IPS-15b (cell line): ENCODE data around the gene ARHGEF16.

ENCODE experiments used
- H3K27me3 ChIP-seq: one replicate; pipeline ENCODE4 v1.6.1; 2013; ENCODE audit warnings: low read length; ENCODE audit not compliant: control insufficient read depth, insufficient read depth
- H3K36me3 ChIP-seq: one replicate; pipeline ENCODE4 v1.6.1; 2013; ENCODE audit warnings: low read length; ENCODE audit not compliant: control insufficient read depth, insufficient read depth
- H3K4me1 ChIP-seq: one replicate; pipeline ENCODE4 v1.6.1; 2013; ENCODE audit warnings: mild to moderate bottlenecking, low read length; ENCODE audit not compliant: control insufficient read depth, insufficient read depth
- H3K4me3 ChIP-seq: one replicate; pipeline ENCODE4 v1.5.1; 2013; ENCODE audit warnings: low read depth, low read length
- H3K9ac ChIP-seq: one replicate; pipeline ENCODE4 v1.6.1; 2013; ENCODE audit warnings: low read depth, mild to moderate bottlenecking, low read length
- H3K9me3 ChIP-seq: one replicate; pipeline ENCODE4 v1.6.1; 2013; ENCODE audit warnings: mild to moderate bottlenecking, low read length; ENCODE audit not compliant: control insufficient read depth, insufficient read depth

Gene ARHGEF16

DNA sequence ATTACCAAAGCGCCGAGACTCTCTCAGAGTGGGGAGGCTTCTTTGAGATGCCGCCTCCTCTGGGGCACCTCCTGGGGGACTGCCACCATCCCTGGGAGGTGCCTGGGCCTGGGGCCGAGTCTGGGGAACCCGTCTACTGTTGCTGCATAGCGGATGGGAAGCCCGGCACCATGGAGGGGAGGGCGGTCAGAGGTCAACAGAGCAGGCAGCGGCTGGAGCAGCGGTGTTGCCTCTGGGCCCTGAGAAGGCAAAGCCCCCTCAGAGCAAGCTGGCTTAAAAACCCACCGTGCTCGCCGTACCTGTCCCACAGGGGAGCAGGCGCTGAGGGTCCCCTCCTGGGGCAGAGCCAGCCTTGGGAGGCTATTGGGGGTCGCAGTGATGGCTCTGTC lies 62.0 kb downstream of the ARHGEF16 start:
- Histone ChIP-seq H3K4me3 (no peak overlapping the region), H3K4me1 (no peaks in the 10 kb centered on the region), H3K27me3 (no peaks in the 10 kb centered on the region), H3K36me3 (no peaks in the 10 kb centered on the region), H3K9me3 (no peaks in the 10 kb centered on the region), H3K9ac (no peak overlapping the region)

DNA sequence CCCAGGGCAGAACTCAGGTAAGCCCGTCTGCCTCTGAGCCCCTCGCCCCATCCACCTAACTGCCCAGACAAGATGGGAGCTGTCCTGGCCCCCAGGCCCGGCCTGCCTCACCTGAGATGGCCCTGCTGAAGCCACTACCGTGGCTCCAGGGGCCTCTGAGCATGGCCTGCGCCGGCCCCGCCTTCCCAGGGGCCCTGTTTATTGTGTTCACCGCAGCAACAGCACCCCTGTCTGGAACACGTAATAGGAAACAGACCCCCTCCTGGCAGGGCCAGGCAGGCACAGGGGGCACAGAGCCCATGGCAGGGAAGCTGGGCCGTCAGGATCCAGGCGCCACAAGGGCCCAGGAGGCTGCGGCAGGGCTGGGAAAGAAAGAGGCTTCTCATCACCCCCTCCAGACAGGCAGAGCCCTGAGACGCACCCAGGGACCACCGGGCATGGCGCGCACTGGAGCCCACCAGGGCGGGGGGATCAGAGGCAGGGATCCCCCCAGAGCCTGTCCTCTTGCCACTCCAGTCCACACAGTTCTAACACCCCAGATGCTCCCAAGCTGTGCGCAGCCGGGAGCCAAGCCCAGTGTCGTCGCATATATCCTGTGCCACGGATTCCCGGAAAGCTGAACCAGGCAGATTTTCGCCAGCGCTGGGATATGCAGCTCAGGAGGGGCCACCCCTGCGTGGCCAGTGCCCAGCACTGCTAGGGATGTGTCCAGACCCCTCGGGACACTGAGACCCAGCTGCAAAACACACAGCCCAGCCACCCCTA lies 62.6 kb downstream of the ARHGEF16 start:
- Histone ChIP-seq H3K9ac (no peak overlapping the region), H3K9me3 (no peaks in the 10 kb centered on the region), H3K36me3 (no peaks in the 10 kb centered on the region), H3K27me3 (no peaks in the 10 kb centered on the region), H3K4me1 (no peaks in the 10 kb centered on the region), H3K4me3 (no peak overlapping the region)

DNA sequence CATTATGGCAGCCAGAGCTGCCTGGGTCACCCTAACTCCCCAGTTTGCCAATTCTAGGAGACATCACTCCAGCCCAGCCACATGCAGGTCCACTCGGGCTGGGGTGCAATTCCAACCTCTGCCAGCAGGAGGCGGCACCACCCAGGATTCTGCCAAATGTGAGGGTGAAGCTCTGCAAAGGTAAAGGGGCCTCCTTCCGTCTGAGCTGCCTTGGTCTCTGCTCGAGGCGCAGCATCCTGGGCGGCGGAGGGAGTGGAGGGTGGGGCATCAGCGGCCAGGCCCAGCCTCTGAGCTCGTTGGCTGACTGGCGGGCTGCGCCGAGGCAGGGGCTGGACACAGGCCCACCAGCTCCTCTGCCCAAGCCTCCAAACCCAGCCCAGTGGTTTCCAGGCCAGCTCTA lies 63.8 kb downstream of the ARHGEF16 start:
- no peak overlapping the region for H3K4me3 ChIP-seq
- H3K4me1 ChIP-seq = no peaks in the 10 kb centered on the region
- H3K9ac ChIP-seq = no peak overlapping the region
- no peaks in the 10 kb centered on the region for H3K36me3 ChIP-seq
- no peaks in the 10 kb centered on the region for H3K27me3 ChIP-seq
- H3K9me3 ChIP-seq = no peaks in the 10 kb centered on the region

DNA sequence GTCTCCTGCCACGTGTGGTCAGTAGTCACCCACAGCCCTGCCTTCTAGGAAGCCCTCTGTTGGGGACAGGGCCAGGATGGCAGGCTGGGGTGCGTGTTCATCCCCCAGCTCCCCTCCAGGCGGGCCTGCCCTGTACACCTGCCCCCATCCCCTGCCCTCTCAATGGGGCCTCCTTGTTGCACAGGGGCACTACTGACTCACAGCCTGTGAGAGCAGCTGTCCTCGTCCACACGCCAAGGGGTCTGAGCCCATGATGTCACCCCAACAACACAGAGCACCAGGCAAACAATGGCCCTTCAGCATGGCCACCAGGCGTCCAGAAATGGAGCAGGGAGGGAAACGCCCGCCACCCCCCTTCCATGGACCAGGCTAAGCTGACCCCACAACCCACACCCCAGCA lies 64.3 kb downstream of the ARHGEF16 start:
- H3K4me1 ChIP-seq = no peaks in the 10 kb centered on the region
- no peaks in the 10 kb centered on the region for H3K27me3 ChIP-seq
- H3K36me3 ChIP-seq = no peaks in the 10 kb centered on the region

DNA sequence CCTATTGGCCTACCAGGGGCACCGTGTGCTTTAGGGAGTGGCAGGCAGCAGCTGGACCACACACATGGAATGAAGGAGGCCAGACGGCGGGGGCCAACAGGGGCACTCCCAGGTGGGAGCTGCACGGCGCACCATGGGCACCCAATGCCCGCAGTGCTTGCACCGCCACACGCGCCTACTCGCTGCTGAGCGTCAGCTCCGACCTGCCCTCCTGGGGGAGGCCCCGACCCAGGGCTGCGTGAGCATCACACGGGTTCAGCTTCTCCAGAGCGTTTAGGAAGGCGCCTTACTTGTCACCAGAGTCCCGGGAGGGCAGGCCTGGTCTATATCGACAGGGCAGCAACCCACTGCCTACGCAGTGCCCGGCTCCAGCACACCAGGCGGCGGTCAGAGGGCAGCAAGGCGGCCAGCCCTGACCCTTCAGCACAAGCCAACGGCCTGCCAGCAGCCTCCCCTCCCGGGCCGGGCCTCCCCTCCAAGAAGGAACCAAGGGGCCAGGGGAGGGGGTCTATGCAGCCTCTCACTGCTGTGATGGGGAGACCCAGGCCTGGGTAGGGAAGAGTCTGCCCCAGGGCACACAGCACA lies 64.9 kb downstream of the ARHGEF16 start:
- H3K4me1 ChIP-seq = no peaks in the 10 kb centered on the region
- no peaks in the 10 kb centered on the region for H3K27me3 ChIP-seq
- H3K36me3 ChIP-seq = no peaks in the 10 kb centered on the region
- H3K9me3 ChIP-seq = no peaks in the 10 kb centered on the region
- H3K9ac ChIP-seq = no peak overlapping the region
- H3K4me3 ChIP-seq = no peak overlapping the region

More for the DNA sequence above, 64.3 kb downstream of the ARHGEF16 start:
- Histone ChIP-seq H3K9me3 (no peaks in the 10 kb centered on the region), H3K4me3 (no peak overlapping the region), H3K9ac (no peak overlapping the region)

DNA sequence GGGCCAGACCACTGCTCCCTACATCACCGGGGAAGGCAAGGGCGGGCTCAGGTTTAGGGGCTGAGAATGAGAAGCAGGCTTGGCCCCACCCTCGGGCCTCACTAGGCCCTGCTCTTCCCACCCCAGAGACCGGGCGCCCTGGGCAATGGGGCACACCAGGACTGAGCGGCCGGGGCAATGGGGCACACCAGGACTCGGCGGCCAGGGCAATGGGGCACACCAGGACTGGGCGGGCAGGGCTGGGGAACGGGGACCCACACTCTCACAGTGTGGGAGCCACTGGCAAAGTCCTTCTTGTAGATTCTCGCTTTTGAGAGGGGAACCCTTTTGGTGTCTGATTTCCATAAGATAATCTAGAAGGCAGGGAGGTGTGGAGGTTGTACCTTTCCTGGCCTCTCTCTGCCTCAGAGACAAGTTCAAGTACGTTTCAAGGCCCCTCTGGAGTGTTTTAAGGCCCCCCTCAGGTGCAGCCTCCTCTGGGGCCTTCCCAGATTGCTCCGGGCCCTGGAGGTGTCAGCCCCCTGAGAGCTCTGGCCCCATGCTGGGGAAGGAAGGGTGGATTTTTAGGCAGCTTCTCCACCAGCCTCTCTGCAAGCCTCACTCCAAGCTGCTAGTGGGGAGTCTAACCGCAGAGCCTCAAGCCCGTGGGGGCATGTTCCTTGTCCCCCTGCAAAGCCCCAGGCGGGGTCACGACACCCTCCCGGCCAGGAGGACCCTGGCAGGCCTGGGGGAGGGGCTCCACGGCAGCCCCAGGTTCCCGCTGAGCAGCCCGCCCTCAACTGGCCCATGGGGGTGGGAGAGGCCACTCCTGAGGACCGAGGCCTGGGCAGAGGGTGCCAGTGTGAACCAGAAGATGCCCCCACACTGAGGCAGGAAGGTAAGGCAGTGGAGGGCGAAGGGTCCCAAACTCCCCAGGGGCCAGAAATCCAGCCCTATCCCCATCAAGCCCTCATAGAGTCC lies 66.2 kb downstream of the ARHGEF16 start:
- H3K36me3 ChIP-seq = no peaks in the 10 kb centered on the region
- no peaks in the 10 kb centered on the region for H3K4me1 ChIP-seq
- no peak overlapping the region for H3K9ac ChIP-seq
- no peaks in the 10 kb centered on the region for H3K27me3 ChIP-seq
- no peaks in the 10 kb centered on the region for H3K9me3 ChIP-seq
- H3K4me3 ChIP-seq = no peak overlapping the region

DNA sequence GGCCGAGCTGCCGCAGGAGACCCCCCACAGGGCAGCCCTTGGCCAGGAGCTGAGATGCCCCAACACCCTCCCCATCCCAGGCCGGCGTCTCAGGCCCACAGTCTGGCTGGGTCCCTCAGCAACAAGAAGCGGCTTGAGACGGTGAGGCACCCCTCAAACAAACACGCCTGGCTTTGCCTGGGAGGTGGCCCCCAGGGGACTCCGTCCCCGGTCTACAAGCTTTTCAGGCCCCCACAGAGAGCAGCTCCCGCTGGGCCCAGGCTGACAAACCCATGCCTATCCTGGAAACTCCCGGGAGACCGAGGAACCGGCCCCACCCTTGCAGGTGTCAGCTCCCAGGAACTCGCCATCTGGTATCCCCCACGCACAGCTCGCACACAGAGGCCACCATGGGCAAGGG lies 67.0 kb downstream of the ARHGEF16 start:
- H3K9ac ChIP-seq = no peak overlapping the region
- no peaks in the 10 kb centered on the region for H3K27me3 ChIP-seq
- H3K9me3 ChIP-seq = no peaks in the 10 kb centered on the region
- no peak overlapping the region for H3K4me3 ChIP-seq
- H3K4me1 ChIP-seq = no peaks in the 10 kb centered on the region
- H3K36me3 ChIP-seq = no peaks in the 10 kb centered on the region

DNA sequence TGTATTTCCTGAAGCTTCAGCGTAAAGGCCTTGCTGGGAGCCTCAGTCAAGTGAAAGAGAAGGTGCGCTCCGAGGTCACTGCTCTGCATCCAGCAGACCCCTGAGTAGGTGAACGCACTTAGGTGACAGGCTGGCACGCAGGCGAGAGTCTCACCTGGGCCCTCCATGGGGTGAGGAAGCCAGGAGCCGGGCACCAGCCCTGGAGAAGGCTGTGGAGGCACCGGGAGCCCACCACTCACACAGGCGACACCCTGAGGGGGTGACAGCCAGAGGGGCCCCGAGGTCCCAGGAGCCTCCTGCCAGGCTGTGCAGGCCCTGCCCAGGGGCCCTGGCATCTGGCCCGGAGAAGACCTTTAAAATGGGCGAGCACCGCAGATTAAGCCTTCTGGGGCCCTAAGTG lies 67.6 kb downstream of the ARHGEF16 start:
- Histone ChIP-seq H3K36me3 (no peaks in the 10 kb centered on the region), H3K27me3 (no peaks in the 10 kb centered on the region), H3K4me3 (no peak overlapping the region), H3K9me3 (no peaks in the 10 kb centered on the region), H3K4me1 (no peaks in the 10 kb centered on the region), H3K9ac (no peak overlapping the region)

DNA sequence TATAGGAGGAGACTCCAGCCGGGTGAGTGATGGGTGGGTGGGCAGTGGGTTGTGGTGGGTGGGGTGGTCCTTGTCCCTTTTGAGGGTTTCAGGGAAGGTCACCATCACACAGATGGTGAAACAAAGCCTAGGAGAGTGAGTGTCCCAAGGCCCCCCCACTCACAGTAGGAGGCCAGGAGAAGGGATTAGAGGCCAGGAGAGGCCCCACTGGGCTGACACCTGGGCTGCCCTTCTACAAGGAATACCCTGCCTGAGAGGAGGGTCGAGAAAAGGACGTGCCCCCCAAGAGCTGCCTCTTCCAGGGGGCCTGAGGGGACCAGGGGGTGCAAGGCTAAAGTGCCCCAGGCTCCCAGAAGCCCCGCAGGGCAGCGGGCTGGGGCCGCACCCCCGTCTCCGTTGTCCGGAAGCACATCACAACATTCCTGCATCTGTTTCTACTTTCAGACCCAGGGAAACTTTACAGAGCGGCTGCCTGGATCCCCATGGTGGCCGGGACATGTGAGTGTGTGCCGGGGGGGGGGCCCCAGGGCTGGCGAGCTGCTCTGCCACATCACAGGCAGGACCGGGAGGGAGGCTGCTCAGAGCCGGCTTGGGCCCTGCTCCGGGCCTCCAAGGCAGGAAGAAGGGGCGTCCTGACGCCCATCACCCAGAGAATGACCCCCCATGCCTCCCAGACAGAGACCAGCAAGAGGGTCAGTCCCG lies 68.2 kb downstream of the ARHGEF16 start:
- H3K4me3 ChIP-seq = no peak overlapping the region
- H3K9ac ChIP-seq = no peak overlapping the region
- H3K4me1 ChIP-seq = no peaks in the 10 kb centered on the region
- H3K36me3 ChIP-seq = no peaks in the 10 kb centered on the region
- H3K9me3 ChIP-seq = no peaks in the 10 kb centered on the region
- H3K27me3 ChIP-seq = no peaks in the 10 kb centered on the region

DNA sequence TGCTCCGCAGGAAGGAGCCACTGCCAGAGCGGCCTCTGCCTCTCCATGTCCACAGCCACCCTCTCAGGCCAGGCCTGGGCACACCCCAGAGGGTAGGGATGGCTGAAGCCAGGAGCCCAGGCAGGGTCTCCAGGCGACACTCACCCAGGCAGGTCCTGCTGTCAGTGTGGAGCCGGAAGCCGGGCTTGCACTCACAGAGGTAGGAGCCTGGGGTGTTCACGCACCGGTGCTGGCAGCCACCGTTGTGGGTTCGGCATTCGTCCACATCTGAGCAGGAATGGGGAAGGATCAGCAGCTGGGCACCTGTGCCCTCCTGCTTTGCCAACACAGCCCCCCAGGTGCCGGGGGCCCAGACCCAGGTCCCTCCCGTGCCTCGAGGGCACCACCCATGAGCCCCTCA lies 69.5 kb downstream of the ARHGEF16 start:
- no peaks in the 10 kb centered on the region for H3K27me3 ChIP-seq

DNA sequence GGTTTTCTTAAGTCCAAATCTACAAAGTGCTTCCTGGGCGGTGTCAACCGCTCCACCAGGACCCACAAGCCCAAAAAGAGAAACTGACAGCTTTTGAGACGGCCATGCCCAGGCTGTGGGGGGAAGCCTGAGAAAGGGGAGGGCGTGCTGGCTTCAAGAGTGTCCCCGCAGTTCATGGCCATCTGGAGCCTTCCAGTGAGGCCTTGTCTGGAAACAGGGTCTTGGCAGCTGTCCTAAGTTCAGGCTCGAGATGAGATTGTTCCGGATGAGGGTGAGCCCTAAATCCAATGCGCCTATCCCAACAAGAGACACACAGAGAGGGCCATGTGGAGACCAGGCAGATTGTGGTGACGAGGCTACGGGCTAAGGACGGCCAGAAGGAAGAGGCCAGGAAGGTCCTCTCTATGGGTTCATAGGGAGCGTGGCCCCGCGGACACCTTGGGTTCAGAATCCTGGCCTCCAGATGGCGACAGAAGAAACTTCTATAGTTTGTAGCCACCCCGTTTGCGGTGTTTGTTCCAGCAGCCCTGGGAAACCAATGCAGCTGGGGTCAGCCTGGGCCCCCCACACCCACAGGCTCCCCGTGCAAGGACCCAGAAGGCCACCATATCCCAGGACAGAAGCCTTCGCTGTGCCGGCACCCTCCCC lies 70.2 kb downstream of the ARHGEF16 start:
- no peaks in the 10 kb centered on the region for H3K9me3 ChIP-seq
- no peaks in the 10 kb centered on the region for H3K36me3 ChIP-seq
- H3K4me1 ChIP-seq = no peaks in the 10 kb centered on the region
- H3K4me3 ChIP-seq = no peak overlapping the region
- H3K9ac ChIP-seq = no peak overlapping the region
- no peaks in the 10 kb centered on the region for H3K27me3 ChIP-seq

More for the DNA sequence above, 69.5 kb downstream of the ARHGEF16 start:
- H3K4me1 ChIP-seq = no peaks in the 10 kb centered on the region
- no peaks in the 10 kb centered on the region for H3K36me3 ChIP-seq
- H3K4me3 ChIP-seq = no peak overlapping the region
- H3K9ac ChIP-seq = no peak overlapping the region
- H3K9me3 ChIP-seq = no peaks in the 10 kb centered on the region
